Hepatocyte (in vitro differentiated cells): ENCODE results near the gene TMEM242.

Experiments used
- CTCF ChIP-seq: fragments of 200-600 bp; sonication (generic); IDR thresholded peaks from 2 replicates; pipeline ENCODE4 v1.5.1; 2016; ENCODE audit warnings: antibody characterized with exemption, mild to moderate bottlenecking; ENCODE audit not compliant: poor library complexity
- EZH2 ChIP-seq: fragments of 200-600 bp; sonication (generic); IDR thresholded peaks from 2 replicates; pipeline ENCODE4 v1.6.1; 2016; ENCODE audit warnings: antibody characterized with exemption, mild to moderate bottlenecking, borderline replicate concordance

DNA sequence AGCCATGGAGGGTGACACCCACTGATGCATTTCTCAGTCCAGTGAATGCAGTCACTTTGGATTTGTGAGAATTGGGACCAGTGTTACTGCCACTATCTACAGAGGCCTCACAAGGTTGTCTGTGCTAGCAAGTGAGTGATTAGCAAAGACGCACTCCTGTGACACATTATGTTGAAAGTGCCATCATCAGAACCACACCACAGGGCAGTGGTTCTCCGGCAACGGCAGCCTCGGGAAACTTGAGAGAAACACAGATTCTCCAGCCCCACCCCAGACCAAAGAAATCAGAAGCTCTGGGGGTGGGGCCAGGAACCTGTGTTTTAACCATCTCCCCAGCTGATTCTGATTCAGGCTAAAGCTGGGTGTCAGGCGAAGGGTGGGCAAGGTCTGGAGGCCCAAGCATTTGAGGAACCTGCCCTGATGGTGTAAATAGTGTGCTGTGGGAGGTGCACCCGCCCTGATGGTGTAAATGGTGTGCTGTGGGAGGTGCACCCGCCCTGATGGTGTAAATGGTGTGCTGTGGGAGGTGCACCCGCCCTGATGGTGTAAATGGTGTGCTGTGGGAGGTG is 39.9 kb downstream of the TMEM242 start:
- TF ChIP-seq CTCF, result no peak
- no peak for TF ChIP-seq EZH2
